HepG2 (cell line): ENCODE data around the gene TMEM63C. TPM values are rescaled to one million over a fixed set of nuclear protein-coding genes. Genes with fewer than 3 reads are reported as not detected.

Source experiments
- ATAC-seq: fragments of 200-7000 bp; cut with Tn5 transposase; 3 replicates; pipeline ENCODE4 v1.9.1; 2020; ENCODE audit warnings: mild to moderate bottlenecking, moderate library complexity
- BruUV-seq: library from RNA; stranded (reverse); fragments of 400-500 nt; replicated peaks from 2 replicates; lab custom pipeline; 2021; lab: Mats Ljungman, UMichigan
- CTCF ChIA-PET: fragments of 300-600 bp; formaldehyde crosslinking; extraction: SDS; loops from one replicate; lab custom pipeline; 2021; ENCODE audit warnings: low total read pairs, inconsistent platforms, low intra/inter-chr PET ratio; lab: Yijun Ruan, JAX
- POLR2A ChIA-PET: fragments of 350-600 bp; sonication (Branson Sonifier 250); formaldehyde crosslinking; loops from one replicate; lab custom pipeline; 2020; ENCODE audit warnings: antibody characterized with exemption, inconsistent platforms; lab: Yijun Ruan, JAX
- DNase-seq: peaks from one replicate; pipeline ENCODE4 v3.0.0-alpha.2; 2015; ENCODE audit warnings: low spot score
- FAIRE-seq: peaks from 3 replicates; lab custom pipeline; 2011; peaks lifted over from hg19 to GRCh38; lab: Jason Lieb, UNC
- H2AFZ ChIP-seq: one replicate; pipeline ENCODE4 v1.6.1; 2011; ENCODE audit warnings: low read length, inconsistent platforms
- H3K27ac ChIP-seq: fragments of 300-600 bp; 3 replicates; pipeline ENCODE4 v1.8.0; 2011; ENCODE audit warnings: mixed run types, mild to moderate bottlenecking, mixed read lengths, low read length, inconsistent platforms; ENCODE audit not compliant: insufficient read depth; ENCODE audit errors: extremely low read length
- H3K27me3 ChIP-seq, 2 experiments: fragments of 200-600 bp in 1 of 2; 2 replicates in 1 of 2; 3 replicates in 1 of 2; pipeline versions ENCODE4 v1.6.0 to v1.8.0; 2011; ENCODE audit warnings: low read length in 2 of 2, mild to moderate bottlenecking in 2 of 2, moderate library complexity in 2 of 2, inconsistent platforms in 1 of 2; ENCODE audit not compliant: insufficient read depth in 2 of 2, control insufficient read depth in 1 of 2
- H3K36me3 ChIP-seq, 2 experiments: fragments of 200-600 bp in 1 of 2; replicated peaks in 1 of 2; 2 replicates in 1 of 2; 3 replicates in 1 of 2; pipeline versions ENCODE4 v1.5.1 to v1.8.0; 2011; ENCODE audit warnings: low read length in 2 of 2, inconsistent platforms in 1 of 2; ENCODE audit not compliant: insufficient read depth in 2 of 2, control insufficient read depth in 1 of 2
- H3K4me1 ChIP-seq: 2 replicates; pipeline ENCODE4 v1.5.1; 2012; ENCODE audit warnings: low read length, inconsistent platforms; ENCODE audit not compliant: insufficient read depth
- H3K4me2 ChIP-seq: 2 replicates; pipeline ENCODE4 v1.6.0; 2011; ENCODE audit warnings: low read depth, low read length, inconsistent platforms
- H3K4me3 ChIP-seq, 3 experiments: fragments of 200-600 bp in 1 of 3; sonication (generic), shearing (Covaris generic) in 1 of 3; replicated peaks in 1 of 3; 2 replicates each; pipeline ENCODE4 v1.5.1; 2011 to 2016; ENCODE audit warnings: low read length in 3 of 3, inconsistent platforms in 2 of 3, low read depth in 2 of 3, mild to moderate bottlenecking in 2 of 3, control low read depth in 1 of 3, mixed read lengths in 1 of 3; ENCODE audit not compliant: insufficient read depth in 1 of 3
- H3K79me2 ChIP-seq: one replicate; pipeline ENCODE4 v1.6.1; 2011; ENCODE audit warnings: low read length, inconsistent platforms; ENCODE audit not compliant: insufficient read depth
- H3K9ac ChIP-seq: 2 replicates; pipeline ENCODE4 v1.6.0; 2011; ENCODE audit warnings: mild to moderate bottlenecking, low read depth, low read length, inconsistent platforms; ENCODE audit not compliant: insufficient read depth
- H3K9me3 ChIP-seq: 2 replicates; pipeline ENCODE4 v1.5.1; 2012; ENCODE audit warnings: mild to moderate bottlenecking, low read length
- H4K20me1 ChIP-seq: 2 replicates; pipeline ENCODE4 v1.6.0; 2011; ENCODE audit warnings: inconsistent platforms, mild to moderate bottlenecking, low read length, moderate library complexity; ENCODE audit not compliant: insufficient read depth
- GPN1 ChIP-seq: sonication (generic); formaldehyde crosslinking; IDR thresholded peaks from 2 replicates; pipeline ENCODE4 v1.5.1; 2020; ENCODE audit warnings: missing genetic modification reagents, borderline replicate concordance
- NFE2 ChIP-seq: sonication (generic); formaldehyde crosslinking; IDR thresholded peaks from 2 replicates; pipeline ENCODE4 v1.4.0; 2020; ENCODE audit warnings: missing genetic modification reagents
- NFKB2 ChIP-seq: sonication (generic); formaldehyde crosslinking; IDR thresholded peaks from 2 replicates; pipeline ENCODE4 v1.4.0; 2020; ENCODE audit warnings: missing genetic modification reagents, borderline replicate concordance
- ZNF3 ChIP-seq: IDR thresholded peaks from 2 replicates; pipeline ENCODE4 v1.7.0; 2017; ENCODE audit warnings: inconsistent platforms
- ZNF460 ChIP-seq: sonication (generic); formaldehyde crosslinking; IDR thresholded peaks from 2 replicates; pipeline ENCODE4 v1.5.1; 2020; ENCODE audit warnings: missing genetic modification reagents, mild to moderate bottlenecking, borderline replicate concordance
- ZNF883 ChIP-seq: sonication (generic); formaldehyde crosslinking; IDR thresholded peaks from 2 replicates; pipeline ENCODE4 v1.5.1; 2020; ENCODE audit warnings: mild to moderate bottlenecking, missing genetic modification reagents; ENCODE audit errors: not compliant biosample characterization
- WGBS: methylation state at CpG from one replicate; pipeline ENCODE4 v1.1.6; 2017; ENCODE audit warnings: low lambda C conversion rate; 5-methylcytosine and 5-hydroxymethylcytosine counted together
- in situ Hi-C: cut with HindIII; loops from 2 replicates; pipeline ENCODE4 v1.10.0; 2017; ENCODE audit warnings: low pct_unique_long_range_greater_than_20kb; ENCODE audit not compliant: extremely low pct_ligation_motif_present
- intact Hi-C: fragments of 100-400 bp; cut with micrococcal nuclease; formaldehyde crosslinking; loops from one replicate; pipeline ENCODE4 v1.10.0; 2022; ENCODE audit not compliant: unreplicated experiment
- polyA plus RNA-seq, 8 experiments: library from polyadenylated mRNA; depleted of rRNA in 3 of 8; stranded (reverse) in 7 of 8; unstranded in 1 of 8; fragments of >200 nt; fragmentation: Illumina TruSeq in 4 of 8; extraction: Trizol in 4 of 8; gene quantifications; 2 replicates each; pipeline versions ENCODE4 v1.2.1 to v1.2.3, GENCODE V29; 2011 to 2016; ENCODE audit warnings: low read depth in 4 of 8, missing spikeins in 1 of 8, mixed read lengths in 1 of 8; ENCODE audit not compliant: insufficient read depth in 1 of 8
- total RNA-seq, 5 experiments: library from RNA; depleted of rRNA; stranded (reverse); fragments of >200 nt; fragmentation: Illumina TruSeq; extraction: Trizol; gene quantifications; 2 replicates each; pipeline ENCODE4 v1.2.3, GENCODE V29; 2016; ENCODE audit warnings: low read depth in 1 of 5
- TF ChIP-seq, protein P1 (sequence below): sonication (generic); formaldehyde crosslinking; IDR thresholded peaks from 2 replicates; pipeline ENCODE4 v1.4.0; 2020; ENCODE audit warnings: missing genetic modification reagents
- TF ChIP-seq, protein P2 (sequence below), 2 experiments: sonication (generic) in 1 of 2; formaldehyde crosslinking in 1 of 2; IDR thresholded peaks; 2 replicates each; pipeline versions ENCODE4 v1.4.0 to v1.6.1; 2018 to 2020; ENCODE audit warnings: missing genetic modification reagents in 2 of 2, borderline replicate concordance in 1 of 2, low read depth in 1 of 2, mild to moderate bottlenecking in 1 of 2, missing biosample characterization in 1 of 2
- TF ChIP-seq, protein P3 (sequence below): IDR thresholded peaks from 2 replicates; pipeline ENCODE4 v1.6.1; 2012; ENCODE audit warnings: low read depth, low read length, improper control_type of control experiment
- TF ChIP-seq, protein P4 (sequence below): sonication (generic); formaldehyde crosslinking; IDR thresholded peaks from 2 replicates; pipeline ENCODE4 v1.4.0; 2020; ENCODE audit warnings: mild to moderate bottlenecking, missing genetic modification reagents
- TF ChIP-seq, protein P5 (sequence below): sonication (generic); formaldehyde crosslinking; IDR thresholded peaks from 2 replicates; pipeline ENCODE4 v1.5.0; 2020; ENCODE audit warnings: missing genetic modification reagents

Gene TMEM63C
- total and polyA plus RNA-seq, 2 of the 13 experiments (the other 11 are each of a cell fraction or from before 2014, with no cell fraction given) = 0.17 to 0.27 TPM

DNA sequence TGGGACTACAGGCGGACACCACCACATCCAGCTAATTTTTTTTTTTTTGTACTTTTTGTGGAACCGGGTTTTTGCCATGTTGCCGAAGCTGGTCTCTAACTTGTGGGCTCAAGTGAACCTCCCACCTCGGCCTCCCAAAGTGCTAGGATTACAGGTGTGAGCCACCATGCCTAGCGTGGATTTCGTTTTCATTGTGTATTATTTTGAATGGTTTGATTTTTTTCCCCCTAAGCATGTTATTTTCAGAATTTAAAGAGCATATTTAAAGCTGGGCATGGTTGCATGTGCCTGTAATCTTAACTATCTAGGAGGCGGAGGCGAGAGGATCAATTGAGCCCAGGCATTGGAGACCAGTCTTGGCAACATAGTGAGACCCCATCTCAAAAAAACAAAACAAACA is 13.1 kb downstream of the TMEM63C start:
- ChIA-PET POLR2A (no interaction called here), CTCF (no interaction called here)
- Histone ChIP-seq H4K20me1 (no peaks in the 10 kb centered on the region), H3K79me2 (no peaks in the 10 kb centered on the region), H3K27ac (no peak overlapping the region), H3K4me3 (no peak overlapping the region), H3K4me1 (no peaks in the 10 kb centered on the region), H3K9ac (no peak overlapping the region), H3K36me3 (no peaks in the 10 kb centered on the region), H2AFZ (no peak overlapping the region), H3K27me3 (peaks cover 0 to 2% of the 10 kb centered on the region in 2 experiments; a peak in 1 of 5 replicates), H3K9me3 (no peaks in the 10 kb centered on the region), H3K4me2 (no peak overlapping the region)
- ATAC-seq (no peak), FAIRE-seq (no peak), DNase-seq (no peak)
- no TSS peak for BruUV-seq
- in situ Hi-C loops (no loop called here), intact Hi-C loops (no loop called here)
- 47% methylated on average over 8 of the region's 8 CpGs for WGBS
- TF ChIP-seq NFE2 (no peak), NFKB2 (no peak), ZNF460 (CRISPR knock-in tag) (no peak), GPN1 (CRISPR knock-in tag) (no peak), ZNF3 (CRISPR knock-in tag) (no peak), ZNF883 (CRISPR knock-in tag) (no peak)
- TF ChIP-seq, protein P1, sequence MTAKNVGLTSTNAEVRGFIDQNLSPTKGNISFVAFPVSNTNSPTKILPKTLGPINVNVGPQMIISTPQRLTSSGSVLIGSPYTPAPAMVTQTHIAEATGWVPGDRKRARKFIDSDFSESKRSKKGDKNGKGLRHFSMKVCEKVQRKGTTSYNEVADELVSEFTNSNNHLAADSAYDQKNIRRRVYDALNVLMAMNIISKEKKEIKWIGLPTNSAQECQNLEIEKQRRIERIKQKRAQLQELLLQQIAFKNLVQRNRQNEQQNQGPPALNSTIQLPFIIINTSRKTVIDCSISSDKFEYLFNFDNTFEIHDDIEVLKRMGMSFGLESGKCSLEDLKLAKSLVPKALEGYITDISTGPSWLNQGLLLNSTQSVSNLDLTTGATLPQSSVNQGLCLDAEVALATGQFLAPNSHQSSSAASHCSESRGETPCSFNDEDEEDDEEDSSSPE (CRISPR knock-in tag) = no peak
- TF ChIP-seq, protein P2, sequence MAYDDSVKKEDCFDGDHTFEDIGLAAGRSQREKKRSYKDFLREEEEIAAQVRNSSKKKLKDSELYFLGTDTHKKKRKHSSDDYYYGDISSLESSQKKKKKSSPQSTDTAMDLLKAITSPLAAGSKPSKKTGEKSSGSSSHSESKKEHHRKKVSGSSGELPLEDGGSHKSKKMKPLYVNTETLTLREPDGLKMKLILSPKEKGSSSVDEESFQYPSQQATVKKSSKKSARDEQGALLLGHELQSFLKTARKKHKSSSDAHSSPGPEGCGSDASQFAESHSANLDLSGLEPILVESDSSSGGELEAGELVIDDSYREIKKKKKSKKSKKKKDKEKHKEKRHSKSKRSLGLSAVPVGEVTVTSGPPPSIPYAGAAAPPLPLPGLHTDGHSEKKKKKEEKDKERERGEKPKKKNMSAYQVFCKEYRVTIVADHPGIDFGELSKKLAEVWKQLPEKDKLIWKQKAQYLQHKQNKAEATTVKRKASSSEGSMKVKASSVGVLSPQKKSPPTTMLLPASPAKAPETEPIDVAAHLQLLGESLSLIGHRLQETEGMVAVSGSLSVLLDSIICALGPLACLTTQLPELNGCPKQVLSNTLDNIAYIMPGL (CRISPR knock-in tag; IDR thresholded peaks at IDR 0.05; ENCODE audit: borderline replicate concordance in 1 of 2, low read depth in 1 of 2) = no peak
- TF ChIP-seq, protein P3, sequence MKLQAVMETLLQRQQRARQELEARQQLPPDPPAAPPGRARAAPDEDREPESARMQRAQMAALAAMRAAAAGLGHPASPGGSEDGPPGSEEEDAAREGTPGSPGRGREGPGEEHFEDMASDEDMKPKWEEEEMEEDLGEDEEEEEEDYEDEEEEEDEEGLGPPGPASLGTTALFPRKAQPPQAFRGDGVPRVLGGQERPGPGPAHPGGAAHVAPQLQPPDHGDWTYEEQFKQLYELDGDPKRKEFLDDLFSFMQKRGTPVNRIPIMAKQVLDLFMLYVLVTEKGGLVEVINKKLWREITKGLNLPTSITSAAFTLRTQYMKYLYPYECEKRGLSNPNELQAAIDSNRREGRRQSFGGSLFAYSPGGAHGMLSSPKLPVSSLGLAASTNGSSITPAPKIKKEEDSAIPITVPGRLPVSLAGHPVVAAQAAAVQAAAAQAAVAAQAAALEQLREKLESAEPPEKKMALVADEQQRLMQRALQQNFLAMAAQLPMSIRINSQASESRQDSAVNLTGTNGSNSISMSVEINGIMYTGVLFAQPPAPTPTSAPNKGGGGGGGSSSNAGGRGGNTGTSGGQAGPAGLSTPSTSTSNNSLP = no peak
- TF ChIP-seq, protein P4, sequence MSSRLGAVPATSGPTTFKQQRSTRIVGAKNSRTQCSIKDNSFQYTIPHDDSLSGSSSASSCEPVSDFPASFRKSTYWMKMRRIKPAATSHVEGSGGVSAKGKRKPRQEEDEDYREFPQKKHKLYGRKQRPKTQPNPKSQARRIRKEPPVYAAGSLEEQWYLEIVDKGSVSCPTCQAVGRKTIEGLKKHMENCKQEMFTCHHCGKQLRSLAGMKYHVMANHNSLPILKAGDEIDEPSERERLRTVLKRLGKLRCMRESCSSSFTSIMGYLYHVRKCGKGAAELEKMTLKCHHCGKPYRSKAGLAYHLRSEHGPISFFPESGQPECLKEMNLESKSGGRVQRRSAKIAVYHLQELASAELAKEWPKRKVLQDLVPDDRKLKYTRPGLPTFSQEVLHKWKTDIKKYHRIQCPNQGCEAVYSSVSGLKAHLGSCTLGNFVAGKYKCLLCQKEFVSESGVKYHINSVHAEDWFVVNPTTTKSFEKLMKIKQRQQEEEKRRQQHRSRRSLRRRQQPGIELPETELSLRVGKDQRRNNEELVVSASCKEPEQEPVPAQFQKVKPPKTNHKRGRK (CRISPR knock-in tag) = no peak
- TF ChIP-seq, protein P5, sequence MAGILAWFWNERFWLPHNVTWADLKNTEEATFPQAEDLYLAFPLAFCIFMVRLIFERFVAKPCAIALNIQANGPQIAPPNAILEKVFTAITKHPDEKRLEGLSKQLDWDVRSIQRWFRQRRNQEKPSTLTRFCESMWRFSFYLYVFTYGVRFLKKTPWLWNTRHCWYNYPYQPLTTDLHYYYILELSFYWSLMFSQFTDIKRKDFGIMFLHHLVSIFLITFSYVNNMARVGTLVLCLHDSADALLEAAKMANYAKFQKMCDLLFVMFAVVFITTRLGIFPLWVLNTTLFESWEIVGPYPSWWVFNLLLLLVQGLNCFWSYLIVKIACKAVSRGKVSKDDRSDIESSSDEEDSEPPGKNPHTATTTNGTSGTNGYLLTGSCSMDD (CRISPR knock-in tag) = no peak
